MM.1S (cell line): Measurements from ENCODE around the gene TFEC.

ENCODE experiments used
- CTCF ChIP-seq: fragments of 300-600 bp; sonication (generic); IDR thresholded peaks from 2 replicates; pipeline ENCODE4 v1.5.1; 2016; ENCODE audit warnings: antibody characterized with exemption, low read length, mixed read lengths
- EZH2phosphoT487 ChIP-seq: fragments of 300-600 bp; sonication (generic); IDR thresholded peaks from 2 replicates; pipeline ENCODE4 v1.6.1; 2018; ENCODE audit warnings: antibody characterized with exemption, low read length

- no peak for TF ChIP-seq CTCF
- TF ChIP-seq EZH2phosphoT487, result no peak
These were observed at the start of gene TFEC for GRCh38 chr7:116030651-116031276.
